Measurements from ENCODE around the gene ODAD3.
"Not testable (repeated sequence)": the region's sequence is repeated elsewhere in the genome, so short reads cannot be mapped to it uniquely, and the experiment has no call there.

ODAD3 gene

DNA sequence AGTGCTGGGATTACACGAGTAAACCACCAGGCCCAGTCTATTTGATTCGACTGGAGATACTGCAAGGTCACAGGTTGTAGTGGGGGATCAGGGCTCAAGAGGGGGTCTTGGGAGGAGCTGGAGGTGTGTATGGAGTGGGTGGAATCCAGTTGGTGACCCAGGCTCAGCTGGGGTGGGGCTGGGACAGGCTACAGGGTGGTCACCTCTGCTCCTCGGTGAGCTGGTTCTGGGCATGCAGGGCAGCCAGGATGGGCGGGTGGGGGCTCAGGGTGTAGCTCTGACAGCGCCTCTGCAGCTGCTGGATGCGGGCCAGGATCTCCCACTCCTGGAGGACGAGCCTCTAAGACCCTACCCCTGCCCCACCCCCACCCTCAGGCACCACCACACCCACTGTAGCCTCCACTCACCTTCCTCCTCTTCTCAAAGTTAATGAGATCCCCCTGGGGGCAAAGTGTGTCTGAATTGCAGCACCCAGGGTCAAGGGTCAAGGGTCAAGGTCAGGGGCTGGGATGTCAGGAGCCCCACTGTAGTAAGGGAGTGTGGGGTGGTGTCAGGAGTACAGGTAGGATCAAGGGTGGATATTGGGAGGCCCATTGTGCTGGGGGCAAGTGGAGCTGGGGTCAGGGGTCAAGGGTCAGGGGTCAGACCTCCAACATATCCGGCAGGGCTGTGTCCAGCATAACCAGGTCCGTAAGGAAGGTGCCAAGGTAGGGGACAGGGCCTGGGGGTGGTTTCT lies 32.9 kb downstream of the ODAD3 start:
- no peak for DNase-seq

DNA sequence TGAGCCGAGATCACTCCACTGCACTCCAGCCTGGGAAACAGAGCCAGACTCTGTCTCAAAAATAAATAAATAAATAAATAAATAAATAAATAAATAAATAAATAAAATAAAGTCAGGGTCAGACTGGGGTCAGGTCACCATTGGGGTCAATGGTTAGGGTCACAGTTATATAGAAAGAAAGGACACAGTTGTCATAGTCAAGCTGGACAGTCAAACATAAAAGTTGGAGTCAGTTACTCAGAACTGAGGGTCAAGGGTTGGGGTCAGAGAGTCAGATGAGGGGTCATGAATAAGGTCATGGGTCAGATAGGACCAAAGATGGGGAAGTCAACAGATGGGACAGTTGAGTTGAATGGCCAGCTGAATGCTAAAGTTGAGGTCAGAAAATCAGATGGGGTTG lies 34.1 kb downstream of the ODAD3 start:
- DNase-seq, result no peak

DNA sequence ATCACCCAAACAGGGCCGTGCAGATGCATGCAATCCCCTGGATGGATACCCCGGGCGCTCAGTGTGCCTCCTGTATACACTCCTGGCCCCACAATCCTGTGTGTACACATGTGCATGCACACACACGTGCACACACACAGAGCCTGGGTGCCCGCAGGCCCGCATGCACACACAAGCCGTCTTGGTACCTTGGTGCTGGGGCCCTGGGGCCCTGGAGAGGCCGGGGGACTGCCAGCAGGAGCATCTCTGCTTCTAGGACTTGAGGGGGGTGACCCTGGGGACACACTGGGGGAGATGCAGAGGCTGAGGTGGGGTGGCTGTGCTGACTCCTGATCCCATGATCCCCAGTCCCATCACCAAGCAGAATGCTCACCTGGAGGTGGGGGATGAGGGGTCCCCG lies 35.3 kb downstream of the ODAD3 start:
- no peak for DNase-seq

DNA sequence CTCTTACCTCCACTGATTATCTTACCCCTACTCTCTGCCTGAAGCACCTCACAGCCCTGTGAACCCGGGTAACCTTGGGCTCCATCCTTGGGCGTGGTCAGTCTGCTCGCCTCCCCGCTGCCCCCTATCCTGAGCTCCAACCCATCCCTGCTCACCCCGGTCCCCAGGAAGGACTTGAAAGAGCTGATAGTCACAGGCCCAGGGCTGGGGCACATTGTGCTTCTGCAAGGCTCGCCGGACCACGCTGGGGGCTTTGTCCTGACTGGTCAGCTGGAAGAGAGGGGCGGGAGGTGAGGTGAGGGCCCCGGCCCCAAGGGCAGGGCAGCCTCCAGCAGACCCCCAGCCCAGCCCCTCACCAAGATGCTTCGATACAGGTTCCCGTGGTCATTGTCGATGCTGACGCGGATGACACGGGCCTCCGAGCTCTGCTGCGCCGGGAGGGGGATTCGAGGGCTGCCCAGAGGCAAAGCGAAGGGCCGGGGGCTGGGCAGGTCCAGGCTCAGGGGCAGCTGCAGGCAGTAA lies 37.8 kb downstream of the ODAD3 start:
- DNase-seq, result no peak

DNA sequence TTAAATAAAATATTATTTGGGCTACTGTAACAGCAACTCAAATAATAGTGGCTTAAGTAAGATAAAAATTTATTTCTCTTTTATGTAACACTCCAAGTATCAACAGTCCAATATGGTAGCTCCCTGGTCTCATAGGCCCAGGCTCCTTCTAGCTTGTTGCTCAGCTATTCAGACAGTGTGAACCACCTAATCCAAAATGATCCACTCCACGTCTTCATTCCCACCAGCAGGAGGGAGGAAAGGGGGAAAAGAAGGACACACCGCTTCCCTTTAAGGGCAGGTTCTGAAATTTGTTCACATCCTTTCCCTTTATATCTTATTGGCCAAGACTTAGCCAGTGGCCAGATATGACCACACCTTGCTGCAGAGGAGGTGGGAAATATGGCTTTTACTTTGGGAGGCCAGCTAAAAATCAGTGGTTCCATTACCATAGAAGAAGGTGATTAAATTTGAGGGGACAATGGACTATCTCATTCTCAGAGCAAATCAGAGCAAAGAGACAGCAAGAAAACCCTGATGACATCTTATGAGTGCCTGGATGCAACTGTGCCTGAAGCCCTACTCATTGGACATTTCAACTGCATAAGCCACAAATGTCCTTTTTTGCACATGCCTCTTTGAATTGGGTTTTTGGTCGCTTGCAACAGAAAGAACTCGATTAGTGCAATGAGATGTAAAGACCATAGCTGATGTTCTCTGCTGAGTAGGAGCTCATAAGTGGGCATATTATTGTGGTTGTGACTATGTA lies 43.8 kb downstream of the ODAD3 start:
- no peak for DNase-seq

DNA sequence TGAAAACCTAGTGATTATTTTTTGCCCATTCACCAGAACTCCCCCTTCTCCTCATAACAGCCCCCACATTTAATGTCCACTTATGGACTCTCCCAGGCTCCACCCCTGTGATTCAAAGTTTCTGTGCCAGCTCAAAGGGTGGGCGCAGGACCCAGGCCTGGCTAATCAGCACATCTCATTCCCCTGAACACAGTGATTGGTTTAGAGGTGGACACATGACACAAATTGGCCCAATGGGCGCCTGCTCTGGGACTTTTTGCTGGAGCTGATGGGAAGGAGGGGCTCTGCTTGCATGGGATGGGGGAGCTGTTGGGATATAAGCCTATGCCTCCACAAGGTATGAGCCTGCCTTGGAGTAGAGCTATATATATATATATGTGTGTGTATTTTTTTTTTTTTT lies 44.6 kb downstream of the ODAD3 start:
- DNase-seq, result no peak

DNA sequence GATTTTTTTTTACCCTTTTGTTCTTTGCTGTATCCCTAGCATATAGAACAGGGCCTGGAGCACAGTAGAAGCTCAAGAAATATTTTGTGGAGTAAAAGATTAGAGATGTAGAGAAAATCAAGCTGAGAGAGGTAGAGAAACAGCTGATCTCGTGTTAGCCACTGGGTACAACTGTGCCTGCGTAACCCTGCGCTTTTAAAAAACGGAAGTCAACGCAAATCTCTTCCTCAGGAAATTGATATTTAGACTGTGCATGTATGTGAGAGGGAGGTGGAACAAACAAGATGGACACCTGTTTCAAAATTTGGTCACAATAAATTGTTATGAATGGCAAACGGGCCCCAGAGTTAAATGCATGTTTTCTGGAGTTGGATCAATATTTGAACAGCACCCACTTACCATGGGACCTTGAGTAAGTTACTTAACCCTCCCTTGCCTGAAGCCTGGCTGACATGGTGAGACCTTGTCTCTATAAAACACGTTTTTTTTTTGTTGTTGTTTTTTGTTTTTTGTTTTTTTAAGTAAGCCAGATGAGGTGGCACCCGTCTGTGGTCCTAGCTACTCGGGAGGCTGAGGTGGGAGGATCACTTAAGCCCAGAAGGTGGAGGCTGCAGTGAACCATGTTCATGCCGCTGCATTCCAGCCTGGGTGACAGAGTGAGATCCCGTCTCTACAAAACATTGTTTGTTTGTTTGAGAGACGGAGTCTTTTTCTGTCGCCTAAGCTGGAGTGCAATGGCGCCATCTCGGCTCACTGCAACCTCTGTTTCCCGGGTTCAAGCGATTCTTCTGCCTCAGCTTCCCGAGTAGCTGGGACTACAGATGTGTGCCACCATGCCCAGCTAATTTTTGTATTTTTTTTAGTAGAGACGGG lies 47.5 kb downstream of the ODAD3 start:
- DNase-seq, result no peak

DNA sequence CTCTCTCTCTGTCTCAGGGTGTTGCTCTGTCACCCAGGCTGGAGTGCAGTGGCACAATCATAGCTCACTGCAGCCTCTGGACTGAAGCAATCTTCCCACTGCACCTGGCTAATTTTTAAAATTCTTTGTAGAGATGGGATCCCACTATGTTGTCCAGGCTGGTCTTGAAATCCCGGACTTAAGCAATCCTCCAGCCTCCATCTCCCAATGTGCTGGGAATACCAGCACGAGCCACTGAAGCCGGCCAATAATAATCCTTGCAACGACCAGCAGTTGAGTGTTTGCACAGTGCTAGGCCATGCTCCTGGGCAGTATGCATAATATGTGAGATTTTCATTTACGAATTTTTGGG lies 50.2 kb downstream of the ODAD3 start:
- DNase-seq, result no peak

DNA sequence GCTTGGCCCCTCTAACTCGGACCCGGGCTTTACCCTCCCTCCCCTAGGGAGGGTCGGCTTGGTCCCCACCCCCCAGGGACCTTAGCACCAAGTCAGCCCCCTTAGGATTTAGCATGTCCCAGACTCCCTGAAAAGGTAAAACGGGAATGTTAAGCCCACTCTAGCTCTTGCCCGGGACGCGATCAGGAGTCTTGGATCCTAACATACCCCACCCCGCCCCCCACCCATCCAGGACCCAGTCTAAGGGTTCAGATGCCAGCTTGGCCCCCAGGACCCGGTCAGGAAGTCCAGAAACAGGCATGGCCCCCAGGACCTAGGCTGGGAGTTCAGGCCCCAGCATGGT lies 51.2 kb downstream of the ODAD3 start:
- no peak for DNase-seq

DNA sequence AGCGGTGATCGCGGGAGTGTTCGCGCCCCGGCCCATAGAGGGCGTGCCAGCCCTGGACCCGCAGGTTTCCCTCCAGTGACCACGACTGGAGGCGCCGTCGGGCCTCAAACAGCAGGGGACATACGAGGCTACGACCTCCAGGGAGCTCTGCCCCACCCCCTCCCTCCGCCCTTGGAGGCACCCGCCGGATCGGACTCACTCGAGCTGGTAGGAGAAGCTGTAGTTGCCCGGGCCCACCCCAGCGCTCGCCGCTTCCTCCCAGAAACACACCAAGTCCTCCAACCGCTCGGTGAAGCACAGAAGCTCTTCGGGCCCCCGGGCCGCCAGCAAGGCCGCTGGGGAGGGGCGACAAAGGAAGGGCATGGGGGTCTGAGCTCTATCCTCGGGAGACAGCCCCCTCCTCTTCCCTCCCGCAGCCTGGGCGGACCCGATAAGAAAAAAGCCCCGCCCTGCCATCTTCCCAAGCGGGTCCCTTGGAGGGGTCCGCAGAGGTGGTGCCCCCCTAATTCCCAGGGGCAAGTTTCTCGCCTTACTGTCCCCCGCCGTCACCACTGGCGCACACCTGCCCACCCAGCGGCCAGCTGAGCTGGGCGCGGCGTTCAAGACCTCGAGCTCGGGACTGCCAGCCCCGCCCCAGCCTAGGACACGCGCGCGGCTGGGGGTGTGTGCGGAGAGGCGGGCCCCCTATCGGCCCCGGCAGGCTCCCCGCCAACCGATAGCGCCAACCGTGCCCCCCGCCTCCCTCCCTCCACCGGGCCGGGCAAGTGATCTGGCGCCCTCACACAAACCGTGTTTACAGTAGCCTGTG lies 51.8 kb downstream of the ODAD3 start:
- DNase-seq, result peak; percentile 91

DNA sequence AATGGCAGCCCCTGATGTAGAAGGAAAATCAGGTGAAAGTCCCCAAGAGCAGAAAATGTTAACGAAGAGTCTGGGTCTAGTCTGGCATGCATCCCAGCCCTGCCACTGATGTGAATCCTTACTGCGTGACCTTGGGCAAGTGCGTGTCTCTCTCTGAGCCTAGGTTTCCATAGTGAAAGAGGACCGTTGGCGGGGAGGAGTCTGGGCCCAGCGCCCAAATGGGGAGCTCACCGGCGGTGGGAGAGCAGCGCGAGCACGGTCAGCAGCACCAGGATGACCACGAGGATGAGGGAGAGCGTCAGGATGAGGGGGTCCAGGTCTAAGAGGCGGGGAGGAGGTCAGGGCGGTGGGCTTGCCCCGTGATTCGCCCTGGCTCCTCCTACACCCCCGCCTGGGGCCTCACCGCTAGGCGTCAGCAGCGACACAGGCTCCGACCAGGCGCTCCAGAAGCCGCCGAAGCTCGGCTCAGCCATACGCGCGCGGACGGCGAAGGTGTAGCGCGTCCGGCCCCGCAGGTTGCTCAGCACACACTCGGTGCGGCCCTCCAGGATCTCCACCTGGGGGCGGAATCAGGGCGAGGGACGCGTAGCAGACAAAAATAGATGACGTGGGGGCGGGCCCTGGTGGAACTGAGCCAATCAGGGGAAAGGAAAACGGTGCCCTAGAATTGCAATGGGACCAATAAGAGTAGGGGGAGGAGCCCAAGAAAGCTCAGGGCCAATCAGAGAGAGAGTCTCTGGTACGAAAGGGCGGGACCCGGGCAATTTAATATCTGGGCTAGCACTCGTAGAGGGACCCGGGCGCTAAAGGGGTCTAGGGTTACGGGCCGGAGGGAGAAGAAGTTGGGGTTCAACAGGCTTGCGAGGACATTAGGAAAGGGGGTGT lies 54.0 kb downstream of the ODAD3 start:
- peak; percentile 99 for DNase-seq

DNA sequence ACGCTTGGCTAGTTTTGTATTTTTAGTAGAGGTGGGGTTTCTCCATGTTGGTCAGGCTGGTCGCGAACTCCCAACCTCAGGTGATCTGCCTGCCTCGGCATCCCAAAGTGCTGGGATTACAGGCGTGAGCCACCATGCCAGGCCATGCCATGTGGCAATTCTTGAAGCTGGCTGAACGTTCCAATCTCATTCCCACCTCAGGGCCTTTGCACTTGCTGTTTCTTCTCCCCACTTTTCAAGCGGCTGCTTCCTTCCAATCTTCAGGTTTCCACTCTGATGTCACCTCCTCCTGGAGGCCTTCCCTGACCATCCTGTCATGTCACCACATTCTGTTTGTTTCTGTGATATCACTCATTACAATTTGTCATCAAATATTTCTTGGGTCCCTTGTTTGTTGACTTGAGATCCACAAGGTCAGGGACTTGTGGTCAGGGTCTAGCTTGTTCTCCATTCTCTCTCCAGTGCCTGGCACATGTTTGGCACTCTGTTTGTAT lies 55.0 kb downstream of the ODAD3 start:
- no peak for DNase-seq

DNA sequence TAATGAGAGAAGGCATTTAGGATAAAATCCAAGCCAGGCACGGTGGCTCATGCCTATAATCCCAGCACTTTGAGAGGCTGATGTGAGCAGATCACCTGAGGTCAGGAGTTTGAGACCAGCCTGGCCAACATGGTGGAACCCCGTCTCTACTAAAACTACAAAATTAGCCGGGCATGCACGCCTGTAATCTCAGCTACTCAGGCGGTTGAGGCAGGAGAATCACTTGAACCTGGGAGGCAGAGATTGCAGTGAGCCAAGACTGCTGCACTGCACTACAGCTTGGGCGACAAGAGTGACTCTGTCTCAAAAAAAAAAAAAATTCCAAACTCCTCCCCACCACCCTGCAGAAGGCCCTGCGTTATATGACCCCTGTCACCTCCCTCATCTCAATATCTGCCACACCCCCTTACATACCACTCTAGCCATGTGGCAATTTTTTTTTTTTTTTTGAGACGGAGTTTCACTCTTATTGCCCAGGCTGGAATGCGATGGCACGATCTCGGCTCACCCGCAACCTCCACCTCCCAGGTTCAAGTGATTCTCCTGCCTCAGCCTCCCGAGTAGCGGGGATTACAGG lies 55.6 kb downstream of the ODAD3 start:
- DNase-seq, result not testable (repeated sequence)

DNA sequence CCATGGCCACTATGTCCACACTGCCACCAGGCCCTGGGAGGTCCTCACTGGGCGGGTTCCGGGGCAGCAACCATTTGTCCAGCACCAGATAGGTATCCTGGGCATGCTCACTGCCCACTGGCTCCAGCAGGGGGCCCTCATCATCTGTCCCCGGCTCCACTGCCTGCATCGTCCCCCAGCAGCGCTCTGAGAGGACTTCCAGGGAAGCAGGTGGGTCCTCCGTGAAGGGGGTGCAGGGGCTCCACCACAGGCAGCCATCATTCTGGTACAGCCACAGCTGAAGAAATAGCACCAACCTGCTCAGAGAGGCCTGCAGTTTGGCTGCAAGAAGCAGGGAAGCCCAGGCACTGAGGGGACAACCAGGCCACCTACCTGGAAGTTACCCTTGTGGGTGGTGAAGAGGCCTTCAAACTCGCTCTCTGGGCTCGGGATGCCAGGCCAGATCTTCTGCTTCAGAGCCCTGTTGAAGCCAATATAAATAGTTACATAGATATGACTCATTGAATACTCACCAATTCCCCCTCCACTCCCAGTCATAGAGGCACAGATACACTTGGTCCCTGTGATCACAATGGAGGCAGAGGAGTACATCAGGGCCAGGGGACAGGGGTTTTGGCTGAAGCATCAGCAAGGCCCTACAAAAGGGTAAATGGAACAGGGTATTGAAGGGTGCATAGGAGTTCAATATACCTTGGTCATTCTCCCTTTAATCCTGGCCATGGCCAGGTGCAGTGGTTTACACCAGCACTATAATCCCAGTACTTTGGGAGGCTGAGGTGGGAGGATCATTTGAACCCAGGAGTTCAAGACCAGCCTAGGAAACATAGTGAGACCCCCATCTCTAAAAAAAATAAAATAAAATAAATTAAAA lies 56.4 kb downstream of the ODAD3 start:
- DNase-seq, result peak; percentile 86

DNA sequence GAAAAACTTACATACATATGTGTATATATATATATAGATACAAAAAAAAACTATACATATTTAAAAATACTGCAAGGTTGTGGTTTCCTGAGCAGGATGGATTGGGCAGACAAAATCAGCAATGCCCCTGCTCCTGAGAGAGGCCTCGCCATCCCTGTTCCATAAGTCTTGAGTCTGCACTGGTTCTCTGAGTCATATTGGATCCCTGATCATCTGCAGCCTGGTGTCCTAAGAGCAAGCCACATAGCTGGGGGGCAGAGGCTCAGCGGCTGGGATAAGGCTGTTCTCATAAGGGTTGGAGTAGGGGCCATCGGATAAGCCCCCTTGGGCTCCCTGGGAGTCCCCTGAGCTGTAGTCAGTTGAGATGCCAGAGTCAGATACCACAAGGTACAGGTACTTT lies 57.2 kb downstream of the ODAD3 start:
- no peak for DNase-seq

DNA sequence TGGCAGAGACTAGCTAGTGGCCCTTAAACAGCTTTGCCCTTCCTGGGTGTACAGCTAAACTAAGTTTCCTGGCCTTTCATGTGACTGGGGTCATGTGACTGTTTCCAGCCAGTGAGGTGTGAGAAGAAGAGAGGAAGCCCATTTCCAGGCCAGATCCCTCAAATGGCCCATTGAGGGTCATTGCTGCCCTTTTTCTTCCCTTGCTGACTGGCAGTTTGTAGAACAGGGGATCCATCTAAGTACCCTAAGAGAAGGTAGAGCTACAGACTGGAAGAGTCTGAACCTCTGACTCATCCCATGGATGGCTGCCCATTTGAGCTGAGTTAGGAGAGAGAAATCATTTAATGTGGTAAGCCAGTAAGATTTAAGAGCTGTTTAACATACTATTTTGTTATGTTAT lies 57.7 kb downstream of the ODAD3 start:
- DNase-seq, result no peak

DNA sequence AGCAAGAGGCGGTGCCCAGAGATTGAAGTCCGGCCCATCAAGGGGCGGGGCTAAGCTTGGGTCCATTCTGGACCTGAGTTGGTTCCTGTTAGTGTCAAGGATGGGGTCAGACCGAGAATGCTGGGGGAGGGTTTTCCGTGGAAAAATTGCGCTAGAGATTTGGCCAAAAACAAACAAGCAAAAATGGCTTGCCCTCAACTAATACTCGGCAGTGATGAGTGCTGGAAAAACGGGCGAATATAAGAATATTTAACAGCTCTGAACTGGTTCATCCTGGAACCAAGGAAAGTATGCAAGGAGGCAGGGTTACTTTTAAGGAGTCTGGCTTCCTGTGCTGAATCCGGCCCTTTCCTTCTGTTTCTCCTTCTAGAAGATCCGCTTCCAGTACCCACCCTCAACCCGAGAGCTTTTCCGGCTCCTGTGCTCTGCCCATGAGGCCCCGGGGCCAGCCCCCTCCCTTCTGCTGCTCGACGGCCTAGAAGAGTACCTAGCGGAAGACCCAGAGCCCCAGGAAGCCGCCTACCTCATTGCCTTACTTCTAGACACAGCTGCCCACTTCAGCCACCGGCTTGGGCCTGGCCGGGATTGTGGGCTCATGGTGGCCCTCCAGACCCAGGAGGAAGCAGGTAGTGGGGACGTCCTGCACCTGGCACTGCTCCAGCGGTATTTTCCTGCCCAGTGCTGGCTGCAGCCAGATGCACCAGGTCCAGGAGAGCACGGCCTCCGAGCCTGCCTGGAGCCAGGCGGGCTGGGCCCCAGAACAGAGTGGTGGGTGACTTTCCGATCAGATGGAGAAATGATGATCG lies 59.6 kb downstream of the ODAD3 start:
- DNase-seq, result peak; percentile 80

DNA sequence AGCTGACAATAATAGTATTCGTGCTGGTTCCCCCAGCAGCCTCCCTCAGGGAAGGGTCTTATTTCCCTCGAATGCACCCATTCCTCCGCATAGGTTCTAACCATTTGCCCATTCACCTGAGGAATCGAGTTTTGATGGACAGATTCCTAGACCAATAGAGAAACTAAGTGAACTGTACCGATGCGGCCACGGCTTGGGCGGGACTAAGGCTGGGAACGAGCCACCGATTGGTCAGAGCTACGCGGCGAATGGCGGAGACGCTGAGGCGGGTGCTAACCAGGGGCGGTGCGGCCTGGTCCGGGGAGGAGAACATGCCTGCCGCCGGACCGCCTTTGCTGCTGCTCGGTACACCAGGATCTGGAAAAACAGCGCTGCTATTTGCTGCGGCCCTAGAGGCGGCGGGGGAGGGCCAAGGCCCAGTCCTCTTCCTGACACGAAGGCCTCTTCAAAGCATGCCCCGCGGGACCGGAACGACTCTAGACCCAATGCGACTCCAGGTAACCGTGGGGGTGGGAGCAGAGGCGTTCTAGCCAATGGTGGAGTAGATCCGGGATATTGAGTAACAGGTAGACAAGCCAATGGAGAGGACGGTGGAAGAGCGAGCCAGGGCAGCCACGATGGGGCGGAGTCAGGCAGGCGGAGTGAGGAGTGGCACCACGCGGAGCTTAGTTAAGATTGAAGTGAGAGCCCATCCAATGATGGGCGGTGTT lies 60.3 kb downstream of the ODAD3 start, which contains the start of gene SWSAP1:
Gene SWSAP1 (plus strand): TSS at position 234 of the 710 bp plus-strand sequence. CDS start 15 bp downstream, at position 249.
- DNase-seq, result peak; percentile 100

Measured in islet precursor cell (in vitro differentiated cells).